ENCODE data around the gene ASXL2. TPM values are rescaled to one million over a fixed set of nuclear protein-coding genes. Genes with fewer than 3 reads are reported as not detected.

The ASXL2 gene
- 5.3 and 7.3 TPM in 2 replicates for total RNA-seq

GRCh38 chr2:25878361-25879132, at the start of gene ASXL2:
Gene ASXL2 (minus strand): TSS chr2:25878487. CDS start chr2:25878222, 265 bp downstream.

Other genes starting within 250 kb of the ASXL2 start
- 3.0 and 4.5 TPM in 2 replicates for gene DTNB, start 204.9 kb downstream of the ASXL2 start, total RNA-seq
- gene KIF3C, start 104.0 kb upstream of the ASXL2 start, total RNA-seq, result 8.1 and 9.4 TPM in 2 replicates
- 304 and 334 TPM in 2 replicates for gene RAB10, start 155.6 kb upstream of the ASXL2 start, total RNA-seq